Adrenal gland (tissue), 5 donors: ENCODE data around the gene KRT76.

Source experiments
- POLR2A ChIP-seq, 2 donors: fragments of 450-650 bp; IDR thresholded peaks; one replicate each; pipeline ENCODE4 v1.6.1; 2017; ENCODE audit warnings: antibody characterized with exemption in 2 of 2, mild to moderate bottlenecking in 2 of 2, moderate library complexity in 1 of 2
- TF ChIP-seq, protein P1 (sequence below), 6 experiments: fragments of 450-650 bp in 4 of 6; fragments of 200-600 bp in 2 of 6; sonication (generic) in 1 of 6; IDR thresholded peaks; 1 replicate in 5 of 6; 2 replicates in 1 of 6; pipeline versions ENCODE4 v1.5.1 to v1.8.0; 2016 to 2021; ENCODE audit warnings: antibody characterized with exemption in 6 of 6, mild to moderate bottlenecking in 2 of 6, moderate library complexity in 1 of 6
- donor health status: DM: no; HTN: no; CAD: no.

DNA sequence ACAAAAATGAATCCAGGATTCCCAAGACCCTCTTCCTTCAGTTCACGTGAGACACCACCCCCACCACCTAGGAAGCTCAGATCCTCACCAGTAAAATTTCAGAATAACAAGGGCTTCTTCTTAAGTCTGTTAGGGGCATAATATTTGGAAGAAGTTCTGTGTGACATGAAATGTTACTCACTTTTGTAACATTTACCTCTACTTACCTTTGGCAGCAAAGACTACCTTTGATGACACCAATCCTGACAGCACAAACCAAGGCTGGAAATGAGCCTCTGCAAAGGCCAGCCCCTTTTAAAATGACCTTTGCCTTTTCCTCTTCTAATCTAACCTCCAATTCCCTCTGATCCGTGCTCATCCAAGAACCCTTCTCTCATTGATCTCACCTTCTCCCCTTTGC lies 54.5 kb downstream of the KRT76 start:
- TF ChIP-seq, protein P1, sequence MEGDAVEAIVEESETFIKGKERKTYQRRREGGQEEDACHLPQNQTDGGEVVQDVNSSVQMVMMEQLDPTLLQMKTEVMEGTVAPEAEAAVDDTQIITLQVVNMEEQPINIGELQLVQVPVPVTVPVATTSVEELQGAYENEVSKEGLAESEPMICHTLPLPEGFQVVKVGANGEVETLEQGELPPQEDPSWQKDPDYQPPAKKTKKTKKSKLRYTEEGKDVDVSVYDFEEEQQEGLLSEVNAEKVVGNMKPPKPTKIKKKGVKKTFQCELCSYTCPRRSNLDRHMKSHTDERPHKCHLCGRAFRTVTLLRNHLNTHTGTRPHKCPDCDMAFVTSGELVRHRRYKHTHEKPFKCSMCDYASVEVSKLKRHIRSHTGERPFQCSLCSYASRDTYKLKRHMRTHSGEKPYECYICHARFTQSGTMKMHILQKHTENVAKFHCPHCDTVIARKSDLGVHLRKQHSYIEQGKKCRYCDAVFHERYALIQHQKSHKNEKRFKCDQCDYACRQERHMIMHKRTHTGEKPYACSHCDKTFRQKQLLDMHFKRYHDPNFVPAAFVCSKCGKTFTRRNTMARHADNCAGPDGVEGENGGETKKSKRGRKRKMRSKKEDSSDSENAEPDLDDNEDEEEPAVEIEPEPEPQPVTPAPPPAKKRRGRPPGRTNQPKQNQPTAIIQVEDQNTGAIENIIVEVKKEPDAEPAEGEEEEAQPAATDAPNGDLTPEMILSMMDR (IDR thresholded peaks at IDR 0.05): no peak
- TF ChIP-seq POLR2A (IDR thresholded peaks at IDR 0.05): no peak
